D721Med (cell line): Measurements from ENCODE around the gene STAU1.

Source experiments
- DNase-seq: peaks from one replicate; pipeline ENCODE4 v3.0.0; 2011; ENCODE audit warnings: low spot score; ENCODE audit not compliant: insufficient read length
- FAIRE-seq: peaks from 2 replicates; lab custom pipeline; 2011; peaks lifted over from hg19 to GRCh38; lab: Jason Lieb, UNC
- CTCF ChIP-seq: IDR thresholded peaks from 2 replicates; pipeline ENCODE4 v1.5.1; 2012; ENCODE audit warnings: mild to moderate bottlenecking, control low read depth; ENCODE audit not compliant: insufficient read depth; ENCODE audit errors: missing control alignments

The STAU1 gene

GRCh38 chr20:49230561-49231133, 42.5 kb upstream of the STAU1 start:
- FAIRE-seq (no peak), DNase-seq (no peak)
- TF ChIP-seq CTCF = no peak

- DNase-seq = no peak
- no peak for TF ChIP-seq CTCF
- FAIRE-seq = no peak
Observed at GRCh38 chr20:49230021-49230420, 41.9 kb upstream of the STAU1 start.

GRCh38 chr20:49229381-49229780, 41.2 kb upstream of the STAU1 start:
- DNase-seq = no peak
- no peak for TF ChIP-seq CTCF
- no peak for FAIRE-seq

GRCh38 chr20:49228676-49229075, 40.5 kb upstream of the STAU1 start:
- no peak for TF ChIP-seq CTCF
- no peak for DNase-seq
- FAIRE-seq = no peak

GRCh38 chr20:49225896-49226295, 37.8 kb upstream of the STAU1 start:
- FAIRE-seq (no peak), DNase-seq (no peak)
- TF ChIP-seq CTCF = no peak

- FAIRE-seq (no peak), DNase-seq (no peak)
- no peak for TF ChIP-seq CTCF
Observed at GRCh38 chr20:49219924-49220831, 32.0 kb upstream of the STAU1 start.
